ENCODE measurements around the gene PSMB7.

The PSMB7 gene

GRCh38 chr9:124415102-124415851 is at the start of gene PSMB7:
TSS of gene PSMB7 (minus strand) at chr9:124415442. CDS start at chr9:124415425, 17 bp downstream.
- peak; percentile 60 to 96 (median 91) for DNase-seq

- DNase-seq, result no peak
Measured at GRCh38 chr9:124462739-124463138, 47.5 kb upstream of the PSMB7 start.

- no peak for DNase-seq
Measured at GRCh38 chr9:124458441-124458840, 43.2 kb upstream of the PSMB7 start.

- no peak for DNase-seq
Measured at GRCh38 chr9:124457887-124458431, 42.7 kb upstream of the PSMB7 start.

- DNase-seq, result no peak
Measured at GRCh38 chr9:124457079-124457886, 42.0 kb upstream of the PSMB7 start.

- no peak for DNase-seq
Measured at GRCh38 chr9:124456341-124457078, 41.3 kb upstream of the PSMB7 start.

- DNase-seq, result no peak
Measured at GRCh38 chr9:124455820-124456219, 40.6 kb upstream of the PSMB7 start.

- no peak for DNase-seq
Measured at GRCh38 chr9:124454791-124455443, 39.7 kb upstream of the PSMB7 start.

GRCh38 chr9:124454296-124454695 is 39.1 kb upstream of the PSMB7 start:
- no peak for DNase-seq

- no peak for DNase-seq
Measured at GRCh38 chr9:124453586-124454191, 38.4 kb upstream of the PSMB7 start.

GRCh38 chr9:124452841-124453585 is 37.8 kb upstream of the PSMB7 start:
- DNase-seq, result no peak

GRCh38 chr9:124452326-124452725 is 37.1 kb upstream of the PSMB7 start:
- no peak for DNase-seq

GRCh38 chr9:124450931-124451661 is 35.9 kb upstream of the PSMB7 start:
- no peak for DNase-seq

GRCh38 chr9:124450241-124450924 is 35.1 kb upstream of the PSMB7 start, which contains the start of gene ADGRD2:
TSS of gene ADGRD2 (plus strand) at chr9:124450451. CDS start at chr9:124451667, 1,216 bp downstream.
- no peak for DNase-seq

- DNase-seq, result no peak
Measured at GRCh38 chr9:124449381-124450151, 34.3 kb upstream of the PSMB7 start.

GRCh38 chr9:124448019-124448418 is 32.8 kb upstream of the PSMB7 start:
- peak in 11 of 58 donors; percentile 7 to 49 (median 18) for DNase-seq

GRCh38 chr9:124447297-124447661 is 32.0 kb upstream of the PSMB7 start:
- no peak for DNase-seq

GRCh38 chr9:124444166-124444565 is 28.9 kb upstream of the PSMB7 start:
- no peak for DNase-seq
